Esophagus muscularis mucosa (tissue), 4 donors: ENCODE measurements around the gene TCERG1L. TPM values are rescaled to one million over a fixed set of nuclear protein-coding genes. Genes with fewer than 3 reads are reported as not detected.

Experiments used
- DNase-seq: peaks from one replicate; pipeline ENCODE4 v3.0.0-alpha.2; 2017; ENCODE audit errors: extremely low spot score
- H3K27ac ChIP-seq, 4 donors: fragments of 200-600 bp; sonication (generic); replicated peaks in 1 of 4; 1 replicate in 3 of 4; 2 replicates in 1 of 4; pipeline ENCODE4 v1.5.1; 2016 to 2019; ENCODE audit warnings: mild to moderate bottlenecking in 1 of 4
- H3K27me3 ChIP-seq, 4 donors: fragments of 200-600 bp; sonication (generic); one replicate each; pipeline versions ENCODE4 v1.5.1 to v1.6.0; 2016 to 2019
- H3K36me3 ChIP-seq, 4 donors: fragments of 200-600 bp; sonication (generic); one replicate each; pipeline ENCODE4 v1.5.1; 2016 to 2019
- H3K4me1 ChIP-seq, 4 donors: fragments of 200-600 bp; sonication (generic); one replicate each; pipeline ENCODE4 v1.5.1; 2016 to 2019
- H3K4me3 ChIP-seq, 4 donors: fragments of 200-600 bp; sonication (generic); 1 replicate in 2 of 4; 2 replicates in 2 of 4; pipeline ENCODE4 v1.5.1; 2016 to 2019; ENCODE audit warnings: mild to moderate bottlenecking in 4 of 4, moderate library complexity in 1 of 4
- H3K9me3 ChIP-seq, 4 donors: fragments of 200-600 bp; sonication (generic); 1 replicate in 3 of 4; 2 replicates in 1 of 4; pipeline ENCODE4 v1.5.1; 2016 to 2019
- CTCF ChIP-seq, 3 experiments: fragments of 200-600 bp in 2 of 3; fragments of 450-650 bp in 1 of 3; sonication (generic) in 2 of 3; IDR thresholded peaks; one replicate each; pipeline ENCODE4 v1.5.1; 2017 to 2019; ENCODE audit warnings: antibody characterized with exemption in 3 of 3, mild to moderate bottlenecking in 2 of 3, moderate library complexity in 1 of 3
- EP300 ChIP-seq: sonication (generic); formaldehyde crosslinking; IDR thresholded peaks from one replicate; pipeline ENCODE4 v1.6.1; 2017; ENCODE audit warnings: antibody characterized with exemption
- POLR2A ChIP-seq: fragments of 450-650 bp; IDR thresholded peaks from one replicate; pipeline ENCODE4 v1.6.1; 2017; ENCODE audit warnings: antibody characterized with exemption, moderate library complexity, mild to moderate bottlenecking, low read depth
- POLR2AphosphoS5 ChIP-seq, 2 donors: sonication (generic); formaldehyde crosslinking; IDR thresholded peaks; one replicate each; pipeline ENCODE4 v1.6.1; 2017; ENCODE audit warnings: antibody characterized with exemption in 2 of 2
- WGBS: methylation state at CpG from one replicate; pipeline ENCODE4 v1.1.5; 2018; 5-methylcytosine and 5-hydroxymethylcytosine counted together
- intact Hi-C: fragments of 100-400 bp; cut with DNase I; formaldehyde crosslinking; loops from one replicate; pipeline ENCODE4 v1.15.1; 2023
- total RNA-seq, 4 donors: library from RNA; depleted of rRNA; stranded (reverse); fragments of >200 nt; gene quantifications; one replicate each; pipeline versions ENCODE4 v1.1.0 to v1.2.1, GENCODE V29; 2016

Gene TCERG1L
- total RNA-seq, 4 donors from 2014 or later, result not detected

DNA sequence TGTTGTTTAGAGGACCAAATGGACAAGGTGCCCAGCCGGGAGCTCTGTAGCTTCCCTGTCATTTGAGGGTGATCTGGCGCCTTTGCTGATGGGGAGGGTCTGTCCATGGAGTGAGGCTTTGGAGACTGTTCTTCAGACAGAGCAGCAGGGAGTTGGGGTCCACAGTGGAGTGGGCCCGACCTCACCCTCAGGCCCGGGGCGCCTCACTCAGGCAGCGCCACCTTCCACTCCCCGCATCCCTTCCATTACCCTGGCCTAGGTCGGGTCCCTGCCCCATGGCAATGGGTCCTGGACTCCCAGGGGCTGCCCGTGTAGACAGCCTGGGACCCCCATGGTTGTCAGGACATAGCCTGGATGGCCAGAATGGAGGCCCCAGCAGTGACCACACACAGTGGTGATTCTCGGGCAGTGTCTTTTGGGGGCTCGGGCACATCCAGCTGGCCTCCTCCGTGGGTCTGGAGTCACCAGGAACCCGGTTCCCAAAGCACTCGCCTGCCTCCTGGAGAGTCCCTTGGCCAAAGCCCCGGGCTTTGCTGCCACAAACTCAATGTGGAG lies 38.5 kb downstream of the TCERG1L start:
- peaks cover 0 to 34% (median 0%) of the 10 kb centered on the region in 4 donors for H3K27me3 ChIP-seq
- H3K4me3 ChIP-seq, result no peak overlapping the region
- 88% methylated on average over 5 of the region's 15 CpGs for WGBS
- H3K9me3 ChIP-seq, result peaks cover 0 to 11% (median 0%) of the 10 kb centered on the region in 4 donors
- no peaks in the 10 kb centered on the region for H3K36me3 ChIP-seq
- no peak overlapping the region for H3K27ac ChIP-seq
- DNase-seq, result no peak
- no peaks in the 10 kb centered on the region for H3K4me1 ChIP-seq
- intact Hi-C loops, result no loop called here
- TF ChIP-seq POLR2A (no peak), CTCF (IDR thresholded peaks at IDR 0.05) (no peak), EP300 (no peak), POLR2AphosphoS5 (IDR thresholded peaks at IDR 0.05) (no peak)

DNA sequence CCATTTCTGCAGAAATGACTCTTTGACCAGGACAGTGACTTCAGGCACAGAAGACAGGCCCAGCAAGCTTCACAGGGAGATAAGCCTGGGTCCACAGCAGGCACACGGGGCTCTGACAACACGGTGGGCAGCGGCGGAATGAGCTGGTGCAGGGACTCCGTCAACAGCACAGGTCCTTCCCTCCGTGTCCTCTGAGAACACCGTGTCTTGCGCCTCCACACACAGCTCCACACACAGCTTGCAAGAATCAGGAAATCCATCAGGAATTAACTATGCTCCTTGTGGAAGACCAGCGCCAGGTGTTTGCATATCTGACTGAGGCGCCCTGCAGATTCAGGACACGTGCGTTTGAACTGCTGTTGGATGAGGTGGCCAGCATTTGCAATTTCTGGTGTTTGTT lies 39.6 kb downstream of the TCERG1L start:
- H3K36me3 ChIP-seq, result no peaks in the 10 kb centered on the region
- peaks cover 0 to 42% (median 0%) of the 10 kb centered on the region in 4 donors for H3K27me3 ChIP-seq
- DNase-seq, result no peak
- peaks cover 0 to 15% (median 0%) of the 10 kb centered on the region in 4 donors for H3K9me3 ChIP-seq
- H3K27ac ChIP-seq, result no peak overlapping the region
- intact Hi-C loops, result no loop called here
- H3K4me1 ChIP-seq, result no peaks in the 10 kb centered on the region
- TF ChIP-seq POLR2AphosphoS5 (IDR thresholded peaks at IDR 0.05), result no peak
- TF ChIP-seq POLR2A, result no peak
- no peak for TF ChIP-seq EP300
- no peak for TF ChIP-seq CTCF (IDR thresholded peaks at IDR 0.05)
- WGBS, result 90% methylated on average over 5 of the region's 12 CpGs
- H3K4me3 ChIP-seq, result no peak overlapping the region

DNA sequence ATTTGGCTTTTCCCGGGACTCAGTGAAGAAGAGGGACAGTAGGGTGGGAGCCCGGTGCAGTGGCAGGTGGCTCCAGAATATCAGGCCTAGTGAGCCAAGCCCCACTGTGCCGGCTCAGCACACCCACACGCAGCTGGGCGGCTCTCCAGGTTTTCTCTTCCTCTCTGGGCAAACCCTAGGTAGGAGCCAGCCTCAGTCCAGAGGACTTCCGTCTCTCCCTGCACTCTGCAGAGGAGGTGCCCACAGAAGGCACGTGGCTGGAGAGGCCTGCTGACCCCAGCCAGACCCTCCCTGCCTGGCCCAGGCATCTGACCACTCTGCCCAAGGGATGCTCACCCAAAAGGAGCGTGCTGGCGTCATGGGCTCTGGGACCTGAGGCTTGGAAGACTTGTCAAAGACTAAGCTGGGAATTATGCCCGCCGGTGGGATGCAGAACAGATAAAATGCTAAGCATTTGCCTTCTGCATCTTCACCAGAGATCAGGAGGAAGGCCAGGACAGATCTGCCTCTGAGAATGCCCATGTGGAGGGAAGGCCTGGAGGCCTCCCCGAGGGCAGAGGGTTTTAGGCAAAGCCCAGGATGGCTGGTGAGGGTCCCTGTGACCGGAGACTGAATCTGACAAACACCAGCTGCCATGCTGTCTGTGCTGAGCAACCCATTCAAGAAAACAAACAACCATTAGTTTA lies 40.2 kb downstream of the TCERG1L start:
- WGBS, result 71% methylated on average over 6 of the region's 13 CpGs
- Histone ChIP-seq H3K4me1 (no peaks in the 10 kb centered on the region), H3K36me3 (no peaks in the 10 kb centered on the region), H3K27me3 (peaks cover 0 to 42% (median 0%) of the 10 kb centered on the region in 4 donors), H3K4me3 (no peak overlapping the region), H3K9me3 (peaks cover 0 to 15% (median 0%) of the 10 kb centered on the region in 4 donors), H3K27ac (no peak overlapping the region)
- TF ChIP-seq POLR2AphosphoS5 (IDR thresholded peaks at IDR 0.05) (no peak), EP300 (no peak), CTCF (IDR thresholded peaks at IDR 0.05) (no peak), POLR2A (no peak)
- DNase-seq, result no peak
- intact Hi-C loops, result no loop called here

DNA sequence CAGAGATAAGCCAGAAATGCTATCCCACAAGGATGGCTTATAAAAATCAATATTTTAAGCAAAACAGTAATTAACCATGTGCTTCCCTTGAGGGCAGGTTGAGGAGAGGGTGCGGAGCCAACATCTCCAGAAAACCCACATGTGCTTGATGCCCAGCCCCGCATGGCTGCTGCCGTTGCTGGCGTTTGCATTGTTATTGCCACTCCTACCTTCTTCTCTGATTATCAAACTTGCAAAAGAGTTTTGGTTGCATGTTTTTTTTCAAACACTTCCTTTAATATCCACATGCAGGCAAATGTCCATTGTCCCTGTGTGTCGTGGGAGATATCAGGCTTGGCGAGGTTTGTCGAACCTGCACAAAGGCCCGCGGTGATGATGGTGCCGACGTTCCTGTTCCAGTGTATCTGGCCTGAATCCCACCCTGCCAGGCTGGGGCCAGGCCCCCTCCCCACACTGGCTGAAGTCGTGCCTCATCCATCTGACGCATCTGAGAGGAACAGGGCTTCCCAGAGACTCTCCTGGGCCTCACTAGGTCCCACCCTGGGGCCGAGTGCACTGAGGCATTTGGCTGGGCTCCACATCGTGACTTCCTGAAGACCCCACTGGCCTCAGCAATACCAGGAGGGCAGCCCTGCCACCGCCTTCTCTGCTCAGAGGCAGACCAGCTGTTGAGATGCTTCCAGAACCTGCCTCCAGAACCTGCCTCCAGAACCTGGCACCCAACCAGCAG lies 40.9 kb downstream of the TCERG1L start:
- Histone ChIP-seq H3K9me3 (peaks cover 0 to 15% (median 0%) of the 10 kb centered on the region in 4 donors), H3K27me3 (peaks cover 0 to 38% (median 0%) of the 10 kb centered on the region in 4 donors), H3K27ac (no peak overlapping the region), H3K4me1 (no peaks in the 10 kb centered on the region), H3K4me3 (no peak overlapping the region), H3K36me3 (no peaks in the 10 kb centered on the region)
- WGBS, result 67% methylated on average over 16 of the region's 16 CpGs
- no peak for DNase-seq
- intact Hi-C loops, result no loop called here
- no peak for TF ChIP-seq POLR2A
- no peak for TF ChIP-seq EP300
- no peak for TF ChIP-seq CTCF (IDR thresholded peaks at IDR 0.05)
- no peak for TF ChIP-seq POLR2AphosphoS5 (IDR thresholded peaks at IDR 0.05)
